GM12878 (cell line): ENCODE results near the gene FLOT1. TPM values are rescaled to one million over a fixed set of nuclear protein-coding genes. Genes with fewer than 3 reads are reported as not detected.
"Not testable (repeated sequence)": the region's sequence is repeated elsewhere in the genome, so short reads cannot be mapped to it uniquely, and the experiment has no call there.

Experiments
- ATAC-seq: fragments of 200-7000 bp; cut with Tn5 transposase; 3 replicates; pipeline ENCODE4 v1.9.1; 2020; ENCODE audit warnings: mild to moderate bottlenecking, moderate library complexity
- BruUV-seq: library from RNA; stranded (reverse); fragments of 400-500 nt; replicated peaks from 2 replicates; lab custom pipeline; 2021; lab: Mats Ljungman, UMichigan
- CTCF ChIA-PET: fragments of 300-600 bp; sonication (Branson Sonifier 250); formaldehyde crosslinking; extraction: SDS; loops from one replicate; lab custom pipeline; 2021; ENCODE audit warnings: inconsistent platforms; lab: Yijun Ruan, JAX
- POLR2A ChIA-PET: fragments of 350-600 bp; formaldehyde crosslinking; extraction: SDS; loops from one replicate; lab custom pipeline; 2021; ENCODE audit warnings: inconsistent platforms; lab: Charles Lee
- RAD21 ChIA-PET: fragments of 300-600 bp; sonication (Branson Sonifier 250); formaldehyde crosslinking; loops from one replicate; lab custom pipeline; 2023; ENCODE audit warnings: antibody characterized with exemption; ENCODE audit not compliant: unreplicated experiment; lab: Charles Lee
- SMC1A ChIA-PET: fragments of 300-600 bp; sonication (Branson Sonifier 250); formaldehyde crosslinking; loops from one replicate; lab custom pipeline; 2023; ENCODE audit not compliant: unreplicated experiment, uncharacterized antibody; lab: Charles Lee
- DNase-seq: peaks from one replicate; pipeline ENCODE4 v3.0.0-alpha.2; 2011; ENCODE audit warnings: low read depth, low spot score
- FAIRE-seq: peaks from 3 replicates; lab custom pipeline; 2011; peaks lifted over from hg19 to GRCh38; lab: Jason Lieb, UNC
- H2AFZ ChIP-seq: 2 replicates; pipeline ENCODE4 v1.6.0; 2011; ENCODE audit warnings: low read depth, low read length, control low read depth; ENCODE audit not compliant: control insufficient read depth
- H3K27ac ChIP-seq: 2 replicates; pipeline ENCODE4 v1.5.1; 2011; ENCODE audit warnings: control low read depth; ENCODE audit not compliant: control insufficient read depth, insufficient read depth
- H3K27me3 ChIP-seq, 2 experiments: replicated peaks in 1 of 2; 2 replicates each; pipeline versions ENCODE4 v1.6.0 to v1.6.1; 2011; ENCODE audit warnings: low read length in 1 of 2; ENCODE audit not compliant: control insufficient read depth in 2 of 2, insufficient read depth in 2 of 2
- H3K36me3 ChIP-seq, 2 experiments: 2 replicates each; pipeline ENCODE4 v1.5.1; 2011; ENCODE audit warnings: low read length in 1 of 2; ENCODE audit not compliant: control insufficient read depth in 2 of 2, insufficient read depth in 2 of 2
- H3K4me1 ChIP-seq: 2 replicates; pipeline ENCODE4 v1.6.1; 2011; ENCODE audit warnings: mild to moderate bottlenecking, low read length, moderate library complexity, mixed read lengths; ENCODE audit not compliant: control insufficient read depth, insufficient read depth
- H3K4me2 ChIP-seq: 2 replicates; pipeline ENCODE4 v1.6.0; 2011; ENCODE audit warnings: control low read depth; ENCODE audit not compliant: control insufficient read depth, insufficient read depth
- H3K4me3 ChIP-seq: fragments of 200-600 bp; sonication (generic); 2 replicates; pipeline ENCODE4 v1.5.1; 2016
- H3K79me2 ChIP-seq: 2 replicates; pipeline ENCODE4 v1.6.0; 2011; ENCODE audit warnings: low read length; ENCODE audit not compliant: control insufficient read depth, insufficient read depth
- H3K9ac ChIP-seq: 2 replicates; pipeline ENCODE4 v1.8.0; 2011; ENCODE audit warnings: low read length, control low read depth, mixed read lengths; ENCODE audit not compliant: control insufficient read depth, insufficient read depth
- H3K9me3 ChIP-seq: replicated peaks from 3 replicates; pipeline ENCODE4 v1.5.1; 2011; ENCODE audit warnings: mild to moderate bottlenecking, low read length; ENCODE audit not compliant: control insufficient read depth, insufficient read depth
- H4K20me1 ChIP-seq: 2 replicates; pipeline ENCODE4 v1.6.0; 2011; ENCODE audit not compliant: control insufficient read depth, insufficient read depth
- POLR2A ChIP-seq: IDR thresholded peaks from 2 replicates; pipeline ENCODE4 v1.6.1; 2011; ENCODE audit warnings: low read depth, mild to moderate bottlenecking, low read length
- POLR2AphosphoS5 ChIP-seq: IDR thresholded peaks from 2 replicates; pipeline ENCODE4 v1.6.1; 2011; ENCODE audit warnings: mild to moderate bottlenecking, low read length, inconsistent platforms
- WGBS: methylation state at CpG from one replicate; pipeline ENCODE4 v1.1.6; 2016; ENCODE audit warnings: low lambda C conversion rate; ENCODE audit not compliant: insufficient replicate concordance, insufficient coverage; ENCODE audit errors: missing lambda C conversion rate; 5-methylcytosine and 5-hydroxymethylcytosine counted together
- in situ Hi-C: fragments of 300-500 bp; cut with MboI; formaldehyde crosslinking; loops from 9 replicates; pipeline ENCODE4 v1.14.3; 2018; ENCODE audit warnings: mixed read lengths
- intact Hi-C: fragments of 100-400 bp; cut with micrococcal nuclease; formaldehyde crosslinking; loops from one replicate; pipeline ENCODE4 v1.14.2; 2022; ENCODE audit not compliant: unreplicated experiment
- polyA plus RNA-seq, 11 experiments: library from polyadenylated mRNA; depleted of rRNA in 4 of 11; unstranded in 6 of 11; stranded (reverse) in 5 of 11; fragments of >200 nt; fragmentation: Nextera tagmentation in 4 of 11; fragmentation: Illumina TruSeq in 1 of 11; extraction: Ambion mirVana in 4 of 11; extraction: Trizol in 1 of 11; gene quantifications; 1 replicate in 1 of 11; 2 replicates in 10 of 11; pipeline versions ENCODE4 v1.2.1 to v1.2.3, GENCODE V29; 2011 to 2016; ENCODE audit warnings: inconsistent platforms in 2 of 11, missing spikeins in 2 of 11, low read depth in 1 of 11
- total RNA-seq, 4 experiments: library from RNA; depleted of rRNA in 3 of 4; stranded (reverse); fragments of >200 nt in 3 of 4; fragmentation: Illumina TruSeq in 1 of 4; extraction: Trizol in 1 of 4; gene quantifications; 2 replicates each; pipeline versions ENCODE4 v1.2.1 to v1.2.3, GENCODE V29; 2013 to 2021
- TF ChIP-seq, protein P1 (sequence below), 3 experiments: IDR thresholded peaks in 2 of 3; conservative IDR thresholded peaks in 1 of 3; 2 replicates each; pipeline ENCODE4 v1.5.1; 2011; ENCODE audit warnings: low read depth in 3 of 3, low read length in 3 of 3, mild to moderate bottlenecking in 3 of 3, control low read depth in 2 of 3, moderate library complexity in 2 of 3, inconsistent platforms in 1 of 3, mixed read lengths in 1 of 3; ENCODE audit not compliant: control insufficient read depth in 2 of 3, insufficient read depth in 1 of 3; ENCODE audit errors: extremely low read depth in 1 of 3

FLOT1 gene
- total and polyA plus RNA-seq, 10 of the 15 experiments (the other 5 are each of a cell fraction or from before 2014, with no cell fraction given) = 12.3 to 153 (median 112) TPM

DNA sequence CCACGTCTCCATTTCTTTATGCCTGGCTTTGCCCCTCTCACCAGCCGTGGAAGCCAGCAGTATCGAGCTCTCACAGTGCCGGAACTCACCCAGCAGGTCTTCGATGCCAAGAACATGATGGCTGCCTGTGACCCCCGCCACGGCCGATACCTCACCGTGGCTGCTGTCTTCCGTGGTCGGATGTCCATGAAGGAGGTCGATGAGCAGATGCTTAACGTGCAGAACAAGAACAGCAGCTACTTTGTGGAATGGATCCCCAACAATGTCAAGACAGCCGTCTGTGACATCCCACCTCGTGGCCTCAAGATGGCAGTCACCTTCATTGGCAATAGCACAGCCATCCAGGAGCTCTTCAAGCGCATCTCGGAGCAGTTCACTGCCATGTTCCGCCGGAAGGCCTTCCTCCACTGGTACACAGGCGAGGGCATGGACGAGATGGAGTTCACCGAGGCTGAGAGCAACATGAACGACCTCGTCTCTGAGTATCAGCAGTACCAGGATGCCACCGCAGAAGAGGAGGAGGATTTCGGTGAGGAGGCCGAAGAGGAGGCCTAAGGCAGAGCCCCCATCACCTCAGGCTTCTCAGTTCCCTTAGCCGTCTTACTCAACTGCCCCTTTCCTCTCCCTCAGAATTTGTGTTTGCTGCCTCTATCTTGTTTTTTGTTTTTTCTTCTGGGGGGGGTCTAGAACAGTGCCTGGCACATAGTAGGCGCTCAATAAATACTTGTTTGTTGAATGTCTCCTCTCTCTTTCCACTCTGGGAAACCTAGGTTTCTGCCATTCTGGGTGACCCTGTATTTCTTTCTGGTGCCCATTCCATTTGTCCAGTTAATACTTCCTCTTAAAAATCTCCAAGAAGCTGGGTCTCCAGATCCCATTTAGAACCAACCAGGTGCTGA, 18.4 kb downstream of the FLOT1 start:
- Histone ChIP-seq H3K4me3 (peak overlapping the region; percentile 88; the same call in 1 of the 2 replicates), H3K4me1 (peaks cover 12% of the 10 kb centered on the region), H3K4me2 (peak overlapping the region; percentile 81), H3K36me3 (peaks cover 21 to 24% of the 10 kb centered on the region in 2 experiments), H3K79me2 (peaks cover 62% of the 10 kb centered on the region)
- ATAC-seq, FAIRE-seq, H3K27ac ChIP-seq, H3K9ac ChIP-seq, H3K27me3 ChIP-seq, H2AFZ ChIP-seq, in situ Hi-C loops, DNase-seq, H3K9me3 ChIP-seq, H4K20me1 ChIP-seq, intact Hi-C loops: not testable (repeated sequence)
- POLR2A ChIA-PET = interaction anchor here (0.6 to 11.6 kb wide), 5 partner anchors 34 to 109 kb away, joined by 4 to 200 read pairs (median 5); partner anchors contain the start of gene NRM
- RAD21 ChIA-PET = interaction anchor here (0.9 to 11.2 kb wide), 8 partner anchors 8 to 190 kb away, joined by 3 to 209 read pairs (median 10); partner anchors contain the start of genes DHX16 and VARS2
- CTCF ChIA-PET = interaction anchor here (0.6 to 22.7 kb wide), 16 partner anchors 7 to 240 kb away, joined by 3 to 487 read pairs (median 8); partner anchors contain the start of genes DHX16, NRM and VARS2
- 0 out of 2 replicates have a peak, but pooled peaks have one; percentile 5 for TF ChIP-seq POLR2A
- peak; percentile 28; the same call in 1 of the 2 replicates for TF ChIP-seq POLR2AphosphoS5
- TF ChIP-seq, protein P1, sequence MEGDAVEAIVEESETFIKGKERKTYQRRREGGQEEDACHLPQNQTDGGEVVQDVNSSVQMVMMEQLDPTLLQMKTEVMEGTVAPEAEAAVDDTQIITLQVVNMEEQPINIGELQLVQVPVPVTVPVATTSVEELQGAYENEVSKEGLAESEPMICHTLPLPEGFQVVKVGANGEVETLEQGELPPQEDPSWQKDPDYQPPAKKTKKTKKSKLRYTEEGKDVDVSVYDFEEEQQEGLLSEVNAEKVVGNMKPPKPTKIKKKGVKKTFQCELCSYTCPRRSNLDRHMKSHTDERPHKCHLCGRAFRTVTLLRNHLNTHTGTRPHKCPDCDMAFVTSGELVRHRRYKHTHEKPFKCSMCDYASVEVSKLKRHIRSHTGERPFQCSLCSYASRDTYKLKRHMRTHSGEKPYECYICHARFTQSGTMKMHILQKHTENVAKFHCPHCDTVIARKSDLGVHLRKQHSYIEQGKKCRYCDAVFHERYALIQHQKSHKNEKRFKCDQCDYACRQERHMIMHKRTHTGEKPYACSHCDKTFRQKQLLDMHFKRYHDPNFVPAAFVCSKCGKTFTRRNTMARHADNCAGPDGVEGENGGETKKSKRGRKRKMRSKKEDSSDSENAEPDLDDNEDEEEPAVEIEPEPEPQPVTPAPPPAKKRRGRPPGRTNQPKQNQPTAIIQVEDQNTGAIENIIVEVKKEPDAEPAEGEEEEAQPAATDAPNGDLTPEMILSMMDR (IDR thresholded peaks at IDR 0.05 in 2 of 3, conservative IDR thresholded peaks at IDR 0.05 in 1 of 3; ENCODE audit: control insufficient read depth in 2 of 3, extremely low read depth in 1 of 3, insufficient read depth in 1 of 3, low read depth in 3 of 3, low read length in 3 of 3) = 0 out of 6 replicates have a peak, but pooled peaks of 1 of the 3 experiments have one; percentile 2
- BruUV-seq = TSS peak; percentile 65
- SMC1A ChIA-PET = interaction anchor here (0.6 to 17.7 kb wide), 13 partner anchors 8 to 363 kb away, joined by 3 to 265 read pairs (median 4); partner anchors contain the start of gene DHX16
- WGBS = 38% methylated on average over 29 of the region's 29 CpGs
